ENCODE results near the gene N4BP2.
"Not testable (repeated sequence)": the region's sequence is repeated elsewhere in the genome, so short reads cannot be mapped to it uniquely, and the experiment has no call there.

N4BP2 gene

DNA sequence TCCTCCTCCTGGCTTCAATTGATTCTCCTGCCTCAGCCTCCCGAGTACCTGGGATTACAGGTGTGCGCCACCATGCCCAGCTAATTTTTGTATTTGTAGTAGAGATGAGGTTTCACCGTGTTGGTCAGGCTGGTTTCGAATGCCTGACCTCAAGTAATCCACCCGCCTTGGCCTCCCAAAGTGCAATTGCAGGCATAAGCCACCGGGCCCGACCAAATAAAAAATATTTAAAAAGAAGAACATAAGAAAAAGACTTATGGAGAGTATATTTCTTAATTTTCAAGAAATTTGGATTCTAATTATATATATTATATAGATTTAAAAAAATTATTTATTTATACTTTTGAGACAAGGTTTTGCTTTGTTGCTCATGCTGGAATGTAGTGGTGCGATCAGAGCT, 29.8 kb downstream of the N4BP2 start:
- no peak for DNase-seq (ENCODE audit: low read depth)
- H3K4me3 ChIP-seq (ENCODE audit: low read depth, low read length), result no peak overlapping the region
- TF ChIP-seq CTCF (IDR thresholded peaks at IDR 0.05; ENCODE audit: low read depth, low read length, missing control alignments), result no peak

- no peak for TF ChIP-seq CTCF (IDR thresholded peaks at IDR 0.05; ENCODE audit: low read depth, low read length, missing control alignments)
- DNase-seq (ENCODE audit: low read depth), result no peak
- H3K4me3 ChIP-seq (ENCODE audit: low read depth, low read length), result no peak overlapping the region
These were observed 31.2 kb downstream of the N4BP2 start for GRCh38 chr4:40087799-40088366.

GRCh38 chr4:40093400-40093799, 36.8 kb downstream of the N4BP2 start:
- not testable (repeated sequence) for H3K4me3 ChIP-seq (ENCODE audit: low read depth, low read length); DNase-seq (ENCODE audit: low read depth)

GRCh38 chr4:40099010-40099409, 42.4 kb downstream of the N4BP2 start:
- no peak for TF ChIP-seq CTCF (IDR thresholded peaks at IDR 0.05; ENCODE audit: low read depth, low read length, missing control alignments)
- no peak for DNase-seq (ENCODE audit: low read depth)
- no peak overlapping the region for H3K4me3 ChIP-seq (ENCODE audit: low read depth, low read length)

- not testable (repeated sequence) for DNase-seq (ENCODE audit: low read depth); H3K4me3 ChIP-seq (ENCODE audit: low read depth, low read length)
These were observed 50.5 kb downstream of the N4BP2 start for GRCh38 chr4:40107150-40107549.

DNA sequence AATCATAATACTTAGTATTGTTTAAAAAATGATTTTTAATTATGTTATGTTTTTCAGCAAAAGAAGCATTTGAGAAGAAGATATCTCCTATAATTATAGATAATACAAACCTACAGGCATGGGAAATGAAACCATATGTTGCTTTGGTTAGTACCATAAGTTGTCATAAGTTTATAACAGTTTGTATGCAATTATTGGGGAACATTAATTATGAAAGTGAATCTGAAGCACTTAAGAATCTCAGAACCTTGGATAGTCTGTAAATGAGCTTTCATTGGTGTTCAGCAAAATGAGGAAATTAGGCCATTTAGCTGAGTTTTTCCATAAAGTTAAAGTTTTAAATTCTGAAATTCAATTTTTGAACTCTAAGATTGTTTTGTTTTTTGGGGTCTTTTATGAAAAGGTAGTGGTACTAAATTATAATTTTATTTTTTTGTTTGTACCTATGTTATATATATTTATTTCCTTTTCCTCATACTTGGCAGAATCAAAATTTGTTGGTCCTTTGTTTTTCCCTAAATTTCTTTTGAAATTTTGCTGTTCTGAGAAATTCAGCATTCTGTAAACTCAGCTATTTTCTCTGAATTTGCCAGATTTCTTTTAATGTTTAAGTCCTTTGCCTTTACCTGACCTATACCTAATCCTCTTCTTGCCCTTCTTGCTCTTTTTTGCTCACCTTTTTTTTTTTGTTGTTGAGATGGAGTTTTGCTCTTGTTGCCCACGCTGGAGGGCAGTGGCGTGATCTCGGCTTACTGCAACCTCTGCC, 55.6 kb downstream of the N4BP2 start:
- no peak for TF ChIP-seq CTCF (IDR thresholded peaks at IDR 0.05; ENCODE audit: low read depth, low read length, missing control alignments)
- H3K4me3 ChIP-seq (ENCODE audit: low read depth, low read length), result no peak overlapping the region
- DNase-seq (ENCODE audit: low read depth), result no peak

- DNase-seq (ENCODE audit: low read depth), result no peak
- H3K4me3 ChIP-seq (ENCODE audit: low read depth, low read length), result no peak overlapping the region
- TF ChIP-seq CTCF (IDR thresholded peaks at IDR 0.05; ENCODE audit: low read depth, low read length, missing control alignments), result no peak
These were observed 57.6 kb downstream of the N4BP2 start for GRCh38 chr4:40114206-40114605.

DNA sequence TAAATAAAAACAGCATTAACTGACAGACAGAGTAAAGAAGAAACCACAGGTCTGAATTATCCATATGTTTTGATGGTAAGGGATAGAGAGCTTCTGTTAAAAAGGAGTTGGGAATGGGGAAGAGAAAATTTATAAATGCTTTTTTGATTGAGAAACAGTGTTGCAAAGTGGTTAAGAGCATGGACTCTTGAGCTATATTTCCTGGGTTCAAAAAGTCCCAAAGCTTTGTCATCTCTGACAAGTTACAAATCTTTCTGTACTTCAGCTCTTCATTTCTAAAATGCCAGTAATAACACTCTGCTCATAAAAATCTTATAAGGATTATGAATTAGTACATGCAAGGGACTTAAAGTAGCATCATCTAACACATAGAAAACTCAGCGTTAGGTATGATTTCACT, 62.2 kb downstream of the N4BP2 start:
- no peak for DNase-seq (ENCODE audit: low read depth)
- no peak for TF ChIP-seq CTCF (IDR thresholded peaks at IDR 0.05; ENCODE audit: low read depth, low read length, missing control alignments)
- no peak overlapping the region for H3K4me3 ChIP-seq (ENCODE audit: low read depth, low read length)

All from GM12864 (cell line).